ENCODE data around the gene MRPL50.

The MRPL50 gene

GRCh38 chr9:101372327-101373118 is 25.9 kb downstream of the MRPL50 start:
- DNase-seq = no peak

GRCh38 chr9:101371813-101372212 is 26.6 kb downstream of the MRPL50 start:
- DNase-seq = no peak

- no peak for DNase-seq
Measured at GRCh38 chr9:101369884-101370531, 28.4 kb downstream of the MRPL50 start.

GRCh38 chr9:101369286-101369685 is 29.1 kb downstream of the MRPL50 start:
- DNase-seq = no peak

- no peak for DNase-seq
Measured at GRCh38 chr9:101367323-101367722, 31.1 kb downstream of the MRPL50 start.

- no peak for DNase-seq
Measured at GRCh38 chr9:101366038-101366756, 32.2 kb downstream of the MRPL50 start.

- DNase-seq = no peak
Measured at GRCh38 chr9:101365181-101365580, 33.2 kb downstream of the MRPL50 start.

- no peak for DNase-seq
Measured at GRCh38 chr9:101362450-101362849, 36.0 kb downstream of the MRPL50 start.

- no peak for DNase-seq
Measured at GRCh38 chr9:101360647-101361046, 37.8 kb downstream of the MRPL50 start.

GRCh38 chr9:101359679-101360078 is 38.7 kb downstream of the MRPL50 start:
- DNase-seq = no peak

GRCh38 chr9:101356619-101357018 is 41.8 kb downstream of the MRPL50 start:
- DNase-seq = no peak

GRCh38 chr9:101354765-101355708 is 43.4 kb downstream of the MRPL50 start:
- no peak for DNase-seq

GRCh38 chr9:101354143-101354764 is 44.2 kb downstream of the MRPL50 start:
- DNase-seq = no peak

- DNase-seq = no peak
Measured at GRCh38 chr9:101353683-101354082, 44.7 kb downstream of the MRPL50 start.

GRCh38 chr9:101352892-101353463 is 45.4 kb downstream of the MRPL50 start:
- DNase-seq = no peak

- no peak for DNase-seq
Measured at GRCh38 chr9:101350285-101350684, 48.1 kb downstream of the MRPL50 start.

- DNase-seq = no peak
Measured at GRCh38 chr9:101342595-101342994, 55.8 kb downstream of the MRPL50 start.

GRCh38 chr9:101341958-101342357 is 56.5 kb downstream of the MRPL50 start:
- DNase-seq = no peak
